Pancreas (tissue), 10 donors: ENCODE results near the gene ETFBKMT. TPM values are rescaled to one million over a fixed set of nuclear protein-coding genes. Genes with fewer than 3 reads are reported as not detected.
A peak's percentile ranks its signal among the peaks of the same experiment; 100 is the strongest.
"Not testable (repeated sequence)": the region's sequence is repeated elsewhere in the genome, so short reads cannot be mapped to it uniquely, and the experiment has no call there.

Experiments
- ATAC-seq, 4 donors: fragments of 200-7000 bp; cut with Tn5 transposase; one replicate each; pipeline versions ENCODE4 v1.8.0 to v1.9.1; 2020; ENCODE audit warnings: mild to moderate bottlenecking in 4 of 4, moderate library complexity in 4 of 4
- DNase-seq, 6 donors: peaks; one replicate each; pipeline ENCODE4 v3.0.0-alpha.2; 2020
- FAIRE-seq: peaks from 2 replicates; lab custom pipeline; 2012; peaks lifted over from hg19 to GRCh38; lab: Jason Lieb, UNC
- H3K27ac ChIP-seq, 4 donors: fragments of 200-600 bp; sonication (generic); 1 replicate in 3 of 4; 2 replicates in 1 of 4; pipeline versions ENCODE4 v1.5.0 to v1.8.0; 2020
- H3K27me3 ChIP-seq, 4 donors: fragments of 200-600 bp; one replicate each; pipeline ENCODE4 v1.8.0; 2021
- H3K36me3 ChIP-seq, 3 donors: fragments of 200-600 bp; sonication (generic) in 1 of 3; one replicate each; pipeline versions ENCODE4 v1.5.0 to v1.8.0; 2020 to 2021
- H3K4me1 ChIP-seq, 3 donors: fragments of 200-600 bp; one replicate each; pipeline ENCODE4 v1.8.0; 2021
- H3K4me3 ChIP-seq, 4 donors: fragments of 200-600 bp; sonication (generic) in 2 of 4; one replicate each; pipeline versions ENCODE4 v1.5.0 to v1.8.0; 2020 to 2021
- H3K9me3 ChIP-seq, 4 donors: fragments of 200-600 bp; one replicate each; pipeline ENCODE4 v1.8.0; 2021
- CTCF ChIP-seq, 4 donors: fragments of 200-600 bp; sonication (generic) in 3 of 4; IDR thresholded peaks; one replicate each; pipeline versions ENCODE4 v1.5.0 to v1.8.0; 2021; ENCODE audit warnings: antibody characterized with exemption in 4 of 4
- WGBS, 2 donors: extraction: QIAGEN DNeasy Blood & Tissue Kit; methylation state at CpG; one replicate each; pipeline ENCODE4 v1.1.7; 2013; 5-methylcytosine and 5-hydroxymethylcytosine counted together
- intact Hi-C, 3 donors: fragments of 100-400 bp; cut with DNase I; formaldehyde crosslinking; loops; one replicate each; pipeline versions ENCODE4 v1.11.1 to v1.14.2; 2022
- polyA plus RNA-seq, 2 donors: library from polyadenylated mRNA; stranded (reverse); fragments of 200-250 nt; gene quantifications; one replicate each; pipeline ENCODE4 v1.2.3, GENCODE V29; 2013
- total RNA-seq, 6 donors: library from RNA; stranded (reverse); fragmentation: NEBNext Ultra II Directional in 4 of 6; extraction: Animal tissue kit (Norgen Biotek cat#: 25700) in 4 of 6; gene quantifications; one replicate each; pipeline versions ENCODE4 v1.2.1 to v1.2.4, GENCODE V29; 2021 to 2023
- donor health status: healthy with polysubstance abuse.
- donor health status: DM: no; HTN: no; CAD: no; lungs with moderate emphysema.
- donor health status: DM: no; HTN: no; CAD: no.
- donor health status: control.
- donor health status: control.
- donor health status: Bipolar disorder and iron deficiency.
- donor health status: DM: yes; HTN: yes; CAD: no.
- donor health status: DM: no; HTN: no; CAD: no.
- donor health status: DM: no; HTN: no; CAD: no.
- donor health status: DM: yes; HTN: yes; CAD: no.

ETFBKMT gene
- total and polyA plus RNA-seq, 8 donors: 1.8 to 4.6 (median 2.9) TPM

DNA sequence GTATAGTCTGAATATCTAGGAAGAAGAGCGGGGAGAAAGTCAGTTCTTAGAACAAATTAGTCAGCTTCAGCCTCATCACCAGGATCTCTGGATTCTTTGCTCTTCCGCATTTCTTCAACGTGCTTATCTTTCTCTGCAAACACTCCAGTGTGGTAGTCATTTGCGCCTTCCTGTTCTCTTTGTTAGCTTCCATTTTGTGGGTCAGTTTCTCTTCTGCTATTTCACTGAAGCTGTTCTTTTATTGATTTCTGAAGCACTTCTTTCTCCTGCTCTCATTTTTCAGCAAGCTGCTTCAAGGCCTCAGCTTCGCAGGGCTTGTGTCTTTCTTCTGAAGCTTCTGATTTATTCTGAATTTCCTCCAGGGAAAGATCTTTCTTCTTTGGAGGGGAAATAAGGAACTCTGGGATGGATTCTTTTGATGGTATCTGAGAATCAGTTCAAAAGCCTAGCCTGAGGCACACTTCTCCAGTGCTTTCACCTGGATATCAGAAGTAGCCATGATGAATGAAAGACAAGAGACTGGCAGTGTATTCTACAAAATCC lies 55.9 kb downstream of the ETFBKMT start:
- Histone ChIP-seq H3K9me3 (no peaks in the 10 kb centered on the region), H3K27ac (peak overlapping the region in 3 of 4 donors; percentile 3 to 48 (median 35)), H3K4me3 (no peak overlapping the region), H3K27me3 (no peaks in the 10 kb centered on the region), H3K36me3 (no peaks in the 10 kb centered on the region), H3K4me1 (no peaks in the 10 kb centered on the region)
- DNase-seq (no peak), ATAC-seq (peak in 3 of 4 donors; percentile 66 to 83 (median 74)), FAIRE-seq (no peak)
- no peak for TF ChIP-seq CTCF (IDR thresholded peaks at IDR 0.05)
- 58 to 60% methylated on average over 5 of the region's 5 CpGs for WGBS, 2 donors
- intact Hi-C loops: no loop called here

DNA sequence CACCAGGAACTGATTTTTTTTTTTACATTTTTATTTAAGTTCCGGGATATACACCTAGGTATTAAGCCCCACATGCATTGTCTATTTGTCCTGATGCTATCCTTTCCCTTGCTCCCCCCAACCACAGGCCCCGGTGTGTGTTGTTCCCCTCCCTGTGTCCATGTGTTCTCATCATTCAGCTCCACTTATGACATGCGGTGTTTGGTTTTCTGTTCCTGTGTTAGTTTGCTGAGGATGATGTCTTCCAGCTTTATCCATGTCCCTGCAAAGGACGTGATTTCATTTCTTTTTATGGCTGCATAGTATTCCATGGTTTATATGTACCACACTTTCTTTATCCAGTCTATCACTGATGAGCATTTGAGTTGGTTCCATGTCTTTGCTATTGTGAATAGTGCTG lies 57.5 kb downstream of the ETFBKMT start:
- H3K36me3 ChIP-seq, H3K27ac ChIP-seq, FAIRE-seq, H3K4me1 ChIP-seq, H3K9me3 ChIP-seq, H3K4me3 ChIP-seq, ATAC-seq, DNase-seq, H3K27me3 ChIP-seq, intact Hi-C loops: not testable (repeated sequence)
- 96% methylated on average over 4 of the region's 4 CpGs for WGBS, 2 donors

DNA sequence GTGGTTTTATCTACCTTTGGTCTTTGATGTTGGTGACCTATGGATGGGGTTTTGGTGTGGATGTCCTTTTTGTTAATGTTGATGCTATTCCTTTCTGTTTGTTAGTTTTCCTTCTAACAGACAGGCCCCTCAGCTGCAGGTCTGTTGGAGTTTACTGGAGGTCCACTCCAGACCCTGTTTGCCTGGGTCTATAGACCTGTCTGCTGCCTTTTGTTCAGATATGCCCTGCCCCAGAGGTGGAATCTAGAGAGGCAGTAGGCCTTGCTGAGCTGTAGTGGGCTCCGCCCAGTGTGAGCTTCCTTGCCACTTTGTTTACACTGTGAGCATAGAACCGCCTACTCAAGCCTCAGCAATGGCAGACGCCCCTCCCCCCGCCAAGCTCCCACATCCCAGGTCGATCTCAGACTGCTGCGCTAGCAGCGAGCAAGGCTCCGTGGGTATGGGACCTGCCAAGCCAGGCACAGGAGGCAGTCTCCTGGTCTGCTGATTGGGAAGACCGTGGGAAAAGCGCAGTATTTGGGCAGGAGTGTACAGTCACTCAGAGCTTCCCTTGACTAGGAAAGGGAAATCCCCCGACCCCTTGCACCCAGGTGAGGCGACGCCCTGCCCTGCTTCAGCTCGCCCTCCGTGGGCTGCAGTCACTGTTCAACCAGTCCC lies 59.2 kb downstream of the ETFBKMT start:
- intact Hi-C loops, H3K36me3 ChIP-seq, DNase-seq, H3K27me3 ChIP-seq, ATAC-seq, H3K9me3 ChIP-seq, H3K4me3 ChIP-seq, H3K4me1 ChIP-seq, FAIRE-seq, H3K27ac ChIP-seq: not testable (repeated sequence)
- WGBS, 2 donors: 96 to 99% methylated on average over 15 of the region's 15 CpGs

- TF ChIP-seq CTCF (IDR thresholded peaks at IDR 0.05): no peak
- Histone ChIP-seq H3K9me3 (no peaks in the 10 kb centered on the region), H3K36me3 (no peaks in the 10 kb centered on the region), H3K4me1 (peaks cover 0 to 4% (median under 1%) of the 10 kb centered on the region in 3 donors), H3K27me3 (no peaks in the 10 kb centered on the region), H3K27ac (no peak overlapping the region), H3K4me3 (no peak overlapping the region)
- ATAC-seq (no peak), DNase-seq (no peak), FAIRE-seq (no peak)
- WGBS, 2 donors: 93 to 97% methylated on average over 2 of the region's 2 CpGs
- intact Hi-C loops: no loop called here
Observed at GRCh38 chr12:31722580-31722979, 63.1 kb downstream of the ETFBKMT start.

Other genes with a start within 250 kb of the ETFBKMT start
- gene DENND5B, start 68.6 kb upstream of the ETFBKMT start, total RNA-seq: 10 to 100 TPM in 3 of 6 donors, 1 to 10 TPM in 3; 5.2 to 11.3 (median 8.7) TPM
- 1 to 10 TPM; 2.4 to 2.7 TPM for gene DENND5B, start 68.6 kb upstream of the ETFBKMT start, polyA plus RNA-seq
- 1 to 10 TPM; 3.5 to 6.1 (median 4.8) TPM for gene AMN1, start 69.3 kb downstream of the ETFBKMT start, total RNA-seq
- gene AMN1, start 69.3 kb downstream of the ETFBKMT start, polyA plus RNA-seq: 1 to 10 TPM; 4.7 to 8.4 TPM